Measurements from ENCODE around the gene TMEM119. TPM values are rescaled to one million over a fixed set of nuclear protein-coding genes. Genes with fewer than 3 reads are reported as not detected.
"Not testable (repeated sequence)": the region's sequence is repeated elsewhere in the genome, so short reads cannot be mapped to it uniquely, and the experiment has no call there.

The TMEM119 gene
- total RNA-seq, 1 donor from 2014 or later, result 2.0 TPM

DNA sequence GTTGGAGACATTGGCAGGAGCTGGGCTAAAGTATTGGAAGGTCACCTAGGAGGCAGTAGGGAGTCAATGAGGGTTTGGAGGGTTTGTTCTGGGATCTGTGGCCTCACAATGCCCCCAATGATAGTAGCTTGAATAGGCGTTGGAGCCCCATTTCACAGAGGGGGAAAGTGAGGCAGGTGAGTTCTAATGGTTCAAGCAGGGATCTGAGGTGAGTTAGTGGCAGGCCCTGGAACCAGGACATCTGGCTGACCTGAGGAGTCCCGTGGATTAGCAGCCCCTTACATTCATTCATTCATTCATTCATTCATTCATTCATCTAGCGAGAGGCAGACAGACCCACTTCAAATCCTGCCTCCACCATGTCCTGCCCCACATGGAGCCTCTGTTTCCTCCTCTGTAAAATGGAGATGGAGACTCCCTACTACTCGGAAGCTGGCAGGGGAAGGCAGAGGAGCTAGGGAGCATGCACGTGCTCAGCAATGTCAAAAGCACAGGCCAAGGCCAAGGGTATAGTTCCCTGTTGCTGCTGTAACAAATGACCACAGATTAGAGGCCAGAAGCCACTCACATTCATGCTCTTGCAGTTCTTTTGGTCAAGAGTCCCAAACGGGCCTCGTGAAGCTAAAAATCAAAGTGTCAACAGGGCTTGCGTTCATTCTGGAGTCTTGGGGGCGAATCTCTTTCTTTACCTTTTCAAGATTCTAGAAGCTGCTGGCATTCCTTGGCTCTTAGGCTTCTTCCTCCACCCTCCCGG is 2.2 kb upstream of the TMEM119 start:
- no peak for ATAC-seq

DNA sequence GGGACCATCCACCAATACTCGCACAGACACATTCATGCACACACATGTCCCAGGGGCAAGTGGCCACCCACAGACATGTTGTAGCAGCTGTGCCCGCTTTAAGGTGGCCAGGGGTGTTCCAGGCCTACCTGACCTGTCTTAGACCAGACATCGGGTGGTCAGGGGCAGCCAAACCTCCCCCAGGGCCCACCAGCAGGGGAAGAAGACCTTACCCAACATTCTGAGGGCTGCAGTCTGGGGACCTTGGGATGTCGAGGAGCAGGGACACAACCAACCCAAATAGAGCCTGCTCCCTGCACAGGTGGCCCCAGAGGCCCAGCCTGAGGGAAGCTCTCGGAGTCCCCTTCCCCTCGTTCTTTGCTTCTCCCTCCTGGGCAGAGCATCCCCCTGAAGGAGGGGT is 1.7 kb upstream of the TMEM119 start:
- no peak for ATAC-seq

GRCh38 chr12:108598553-108599250 is 818 bp upstream of the TMEM119 start:
- ATAC-seq, result no peak

DNA sequence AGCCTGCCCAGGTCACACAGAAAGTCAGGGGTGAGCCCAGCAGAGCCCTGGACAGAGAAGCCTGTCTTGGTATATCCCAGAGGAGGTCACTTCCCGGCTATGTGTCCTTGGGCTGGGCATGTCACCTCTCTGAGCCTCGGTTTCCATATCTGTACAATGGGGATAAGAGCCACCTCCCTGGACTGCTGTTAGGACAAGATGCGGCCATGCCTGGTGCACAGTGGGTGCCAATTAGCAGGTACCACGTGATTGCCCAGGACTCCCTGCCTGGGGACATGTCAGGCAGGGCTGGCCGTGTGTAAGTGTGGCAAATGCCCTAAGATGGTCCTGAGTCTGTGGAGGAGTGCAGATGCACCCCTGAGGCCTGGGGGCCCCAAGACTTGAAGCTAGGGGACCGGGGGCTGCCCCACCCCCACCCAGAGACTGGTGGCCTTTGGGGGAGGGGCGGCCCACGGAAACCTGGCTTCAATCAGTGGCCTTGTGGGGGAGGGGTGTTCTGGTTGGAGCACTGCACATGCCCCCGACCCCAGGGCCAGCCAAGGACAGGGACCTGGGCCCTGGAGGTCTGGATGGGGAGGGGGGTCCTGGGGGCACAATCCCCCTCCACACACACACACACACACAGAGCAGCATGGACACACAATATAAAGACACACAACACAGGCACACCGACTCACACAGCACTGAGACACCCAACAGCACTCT is 878 bp downstream of the TMEM119 start:
- peak; percentile 16 for ATAC-seq

- no peak for ATAC-seq
These were observed 1.9 kb downstream of the TMEM119 start for GRCh38 chr12:108595711-108596647.

DNA sequence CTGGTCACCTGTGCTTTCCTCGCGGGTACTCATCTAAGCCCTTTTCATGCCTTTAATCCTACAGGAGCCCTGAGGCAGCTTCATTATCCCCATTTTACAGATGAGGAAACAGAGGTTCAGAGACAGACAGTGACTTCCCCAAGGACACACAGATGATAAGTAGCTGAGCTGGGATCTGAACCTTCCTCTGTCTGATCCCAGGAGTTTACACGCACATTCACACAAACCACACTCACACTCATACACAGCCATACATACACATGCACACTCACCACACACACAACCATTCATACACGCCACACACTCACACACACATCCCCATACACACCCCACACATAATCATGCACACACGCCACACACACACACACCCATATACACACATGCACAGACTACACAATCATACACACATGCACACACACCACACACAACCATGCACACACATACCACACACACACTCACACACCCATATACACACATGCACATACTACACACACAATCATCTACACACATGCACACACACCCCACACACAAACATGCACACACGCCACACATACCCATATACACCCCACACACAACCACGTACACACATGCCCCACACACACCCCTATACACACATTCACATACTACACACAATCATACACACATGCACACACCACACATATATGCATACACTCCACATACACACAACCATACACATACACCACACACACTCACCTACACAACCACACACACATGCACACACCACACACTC is 2.7 kb downstream of the TMEM119 start:
- ATAC-seq, result no peak

DNA sequence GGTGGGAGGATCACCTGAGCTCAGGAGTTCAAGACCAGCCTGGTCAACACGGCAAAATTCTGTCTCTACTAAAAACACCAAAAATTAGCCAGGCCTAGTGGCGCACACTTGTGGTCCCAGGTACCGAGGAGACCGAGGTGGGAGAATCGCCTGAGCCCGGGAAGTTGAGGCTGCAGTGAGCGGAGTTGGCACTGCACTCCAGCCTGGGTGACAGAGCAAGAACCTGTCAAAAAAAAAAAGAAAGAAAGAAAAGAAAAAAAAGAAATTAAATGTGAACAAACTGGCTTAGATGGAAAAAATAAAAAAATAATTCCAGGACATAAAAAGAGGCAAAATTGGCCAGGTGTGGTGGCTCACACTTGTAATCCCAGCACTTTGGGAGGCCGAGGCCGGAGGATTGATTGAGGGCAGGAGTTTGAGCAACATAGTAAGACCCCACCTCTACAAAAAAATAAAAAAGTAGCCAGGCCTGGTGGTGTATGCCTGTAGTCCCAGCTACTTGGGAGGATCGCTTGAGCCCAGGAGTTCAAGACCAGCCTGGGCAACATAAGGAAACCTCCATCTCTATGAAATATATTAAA is 3.5 kb downstream of the TMEM119 start:
- no peak for ATAC-seq

DNA sequence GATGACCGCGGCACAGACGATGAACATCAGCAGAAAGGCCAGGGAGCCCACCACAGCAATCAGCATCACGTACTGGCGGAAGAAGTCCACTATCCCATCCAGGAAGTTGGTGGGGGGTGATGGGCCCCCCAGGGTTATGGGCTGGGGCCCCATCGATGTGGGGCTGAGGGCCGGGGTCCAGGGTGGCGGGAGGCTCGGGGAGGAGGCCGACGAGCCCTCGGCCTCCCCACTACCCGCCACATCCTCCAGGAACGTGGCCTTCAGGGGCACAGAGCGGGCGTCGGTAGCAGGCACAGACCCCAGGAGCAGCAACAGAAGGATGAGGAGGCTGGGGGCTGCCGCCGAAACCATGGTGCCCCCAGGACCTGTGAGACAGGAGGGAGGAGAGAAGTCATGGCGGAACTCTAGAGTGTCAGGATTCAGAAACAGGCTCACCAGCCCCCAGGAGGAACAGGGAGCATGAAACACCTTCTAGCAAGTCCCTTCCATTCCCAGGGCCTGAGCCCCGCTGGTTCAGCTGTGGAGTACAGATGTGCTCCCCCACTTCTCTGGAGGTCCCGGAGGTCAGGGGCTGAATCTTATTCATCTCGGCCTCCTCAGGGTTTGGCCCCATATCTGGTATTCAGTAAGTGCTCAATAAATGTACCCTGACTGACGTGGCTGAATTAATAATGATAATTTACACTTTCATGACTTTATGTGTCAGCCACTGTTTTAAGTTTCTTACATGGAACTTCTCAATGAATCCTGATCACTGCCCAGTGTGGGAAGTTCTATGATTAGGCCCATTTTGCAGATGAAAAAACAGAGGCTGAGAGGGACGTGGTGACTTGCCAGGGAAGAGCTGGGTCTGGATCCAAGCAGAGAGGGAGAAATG is 5.6 kb downstream of the TMEM119 start:
- no peak for ATAC-seq

DNA sequence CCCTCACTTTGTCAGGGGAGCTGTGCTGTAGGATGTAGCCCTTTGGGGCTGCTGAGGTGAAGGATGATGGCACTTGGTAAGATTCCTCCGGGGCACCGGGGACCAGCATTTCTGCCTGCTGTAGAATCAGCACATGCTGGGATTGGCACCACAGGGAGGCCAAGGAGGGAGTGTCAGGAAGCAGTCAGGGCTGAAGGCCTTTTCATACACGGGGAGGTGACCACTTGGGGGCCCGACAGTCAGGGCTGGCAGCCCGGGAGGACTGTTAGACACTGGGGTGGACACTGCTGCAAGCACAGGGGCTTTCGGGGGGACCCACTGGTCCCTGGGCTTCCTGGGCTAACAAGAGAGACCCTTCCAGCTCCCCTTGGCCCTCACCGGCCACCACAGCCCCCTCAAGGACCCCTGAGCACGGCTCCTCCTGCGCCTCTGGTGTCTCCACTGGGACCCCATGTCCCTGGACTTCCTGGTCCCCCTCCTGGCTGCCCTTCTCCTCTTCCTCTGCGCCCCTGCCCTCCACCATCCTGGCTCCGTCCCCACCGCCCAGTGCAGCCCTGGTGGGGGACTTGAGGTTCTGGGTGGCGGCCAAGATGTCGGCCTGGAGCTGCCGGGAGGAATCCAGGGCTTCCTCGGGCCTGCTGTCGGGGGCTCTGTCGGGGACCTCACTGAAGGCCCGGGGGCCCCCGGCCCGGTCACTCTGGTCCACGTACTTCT is 6.5 kb downstream of the TMEM119 start:
- ATAC-seq, result no peak

DNA sequence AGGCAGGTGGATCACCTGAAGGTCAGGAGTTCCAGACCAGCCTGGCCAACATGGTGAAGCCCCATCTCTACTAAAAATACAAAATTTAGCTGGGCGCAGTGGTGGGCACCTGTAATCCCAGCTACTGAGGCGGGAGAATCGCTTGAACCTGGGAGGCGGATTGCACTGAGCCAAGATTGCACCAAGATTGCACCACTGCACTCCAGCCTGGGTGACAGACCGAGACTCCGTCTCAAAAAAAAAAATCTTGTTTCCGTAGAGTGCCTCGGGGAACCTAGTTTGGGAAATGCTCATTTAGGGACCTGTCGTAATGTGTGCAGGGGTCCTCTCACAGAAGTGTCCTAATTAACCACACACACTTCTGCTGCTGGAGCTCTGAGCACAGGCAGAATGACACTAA is 7.4 kb downstream of the TMEM119 start:
- ATAC-seq, result not testable (repeated sequence)

DNA sequence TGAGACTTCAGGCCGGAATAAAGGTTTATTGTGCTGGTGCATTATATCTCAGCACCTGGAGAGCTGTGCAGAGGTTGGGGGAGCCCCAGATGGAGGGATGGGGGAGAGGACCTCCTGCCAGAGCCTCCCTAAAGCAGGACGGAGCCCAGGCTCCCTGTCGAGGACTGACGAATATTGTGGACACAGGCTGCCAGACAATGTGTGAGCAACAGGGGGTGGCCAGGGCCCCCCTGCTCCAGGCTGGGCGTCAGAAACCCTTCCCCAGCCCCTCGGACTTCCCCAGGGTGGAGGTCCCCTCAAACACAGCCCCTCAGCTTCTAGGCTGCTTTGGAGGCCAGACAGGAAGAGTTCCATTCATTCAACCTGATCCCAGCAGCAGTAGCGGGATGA is 8.0 kb downstream of the TMEM119 start:
- no peak for ATAC-seq

- ATAC-seq, result no peak
These were observed 8.7 kb downstream of the TMEM119 start for GRCh38 chr12:108589028-108589839.

DNA sequence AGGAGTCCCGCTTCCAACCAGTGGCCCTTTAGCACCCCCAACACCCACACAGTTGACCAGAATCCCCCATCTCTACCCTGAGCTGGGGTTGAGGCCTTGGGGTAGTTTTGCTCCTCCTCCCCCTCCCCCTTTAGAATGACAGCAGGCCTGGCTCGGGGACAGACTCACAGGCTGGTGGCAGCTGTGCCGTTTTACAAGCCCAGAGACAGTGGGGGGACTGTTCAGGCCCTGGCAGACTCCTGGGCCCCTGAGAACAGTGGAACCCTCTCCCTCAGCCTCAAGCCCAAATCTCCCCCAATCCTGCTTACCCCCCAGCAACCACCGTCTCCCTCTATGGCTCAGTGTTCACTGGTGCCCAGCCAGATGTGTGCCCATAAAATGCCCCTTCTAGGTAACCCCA is 10.1 kb downstream of the TMEM119 start:
- no peak for ATAC-seq

GRCh38 chr12:108586306-108586705 is 11.6 kb downstream of the TMEM119 start:
- no peak for ATAC-seq

DNA sequence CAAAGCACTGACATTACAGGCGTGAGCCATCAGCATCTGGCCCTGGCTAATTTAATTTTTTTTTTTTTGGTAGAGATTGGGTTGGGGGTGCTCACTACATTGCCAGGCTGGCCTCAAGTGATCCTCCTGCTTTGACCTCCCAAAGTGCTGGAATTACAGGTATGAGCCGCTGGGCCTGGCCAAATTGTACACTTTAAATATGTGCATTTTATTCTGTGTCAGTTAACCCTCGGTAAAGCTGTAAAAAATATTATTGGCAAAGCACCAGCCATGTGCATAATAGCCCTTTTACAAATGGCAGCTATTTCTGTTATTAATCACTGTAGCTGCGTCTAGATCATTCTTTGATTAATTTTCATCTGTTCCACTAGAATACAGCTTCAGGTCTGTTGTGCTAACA is 12.0 kb downstream of the TMEM119 start:
- no peak for ATAC-seq

DNA sequence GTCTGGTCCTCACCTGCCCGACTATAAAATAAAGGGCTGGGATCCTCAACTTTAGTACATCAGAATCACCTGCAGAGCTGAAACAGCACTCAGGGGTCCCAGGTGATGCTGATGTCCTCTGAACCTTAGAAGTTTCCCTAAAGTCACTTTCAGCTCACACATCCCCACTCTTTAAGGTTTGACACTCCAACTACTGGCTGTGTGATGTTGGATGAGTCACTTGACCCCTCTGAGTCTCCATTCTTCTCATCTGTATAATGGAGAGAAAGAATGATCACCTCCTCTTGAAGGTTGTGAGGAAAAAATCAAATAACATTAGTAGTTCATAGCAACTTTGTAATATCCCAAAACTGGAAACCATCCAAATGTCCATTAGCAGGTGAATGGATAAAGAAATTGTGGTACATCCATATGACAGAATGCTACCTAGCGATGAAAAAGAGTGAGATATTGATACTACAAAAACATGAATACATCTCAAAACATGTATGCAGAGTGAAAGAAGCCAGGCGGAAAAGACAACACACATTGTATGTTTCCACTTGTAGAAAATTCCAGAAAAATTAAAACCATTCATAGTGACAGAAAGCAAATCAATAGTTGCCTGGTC is 13.3 kb downstream of the TMEM119 start:
- ATAC-seq, result no peak

- ATAC-seq, result no peak
These were observed 13.9 kb downstream of the TMEM119 start for GRCh38 chr12:108583991-108584390.
